ENCODE data around the gene CDH4.

Gene CDH4

DNA sequence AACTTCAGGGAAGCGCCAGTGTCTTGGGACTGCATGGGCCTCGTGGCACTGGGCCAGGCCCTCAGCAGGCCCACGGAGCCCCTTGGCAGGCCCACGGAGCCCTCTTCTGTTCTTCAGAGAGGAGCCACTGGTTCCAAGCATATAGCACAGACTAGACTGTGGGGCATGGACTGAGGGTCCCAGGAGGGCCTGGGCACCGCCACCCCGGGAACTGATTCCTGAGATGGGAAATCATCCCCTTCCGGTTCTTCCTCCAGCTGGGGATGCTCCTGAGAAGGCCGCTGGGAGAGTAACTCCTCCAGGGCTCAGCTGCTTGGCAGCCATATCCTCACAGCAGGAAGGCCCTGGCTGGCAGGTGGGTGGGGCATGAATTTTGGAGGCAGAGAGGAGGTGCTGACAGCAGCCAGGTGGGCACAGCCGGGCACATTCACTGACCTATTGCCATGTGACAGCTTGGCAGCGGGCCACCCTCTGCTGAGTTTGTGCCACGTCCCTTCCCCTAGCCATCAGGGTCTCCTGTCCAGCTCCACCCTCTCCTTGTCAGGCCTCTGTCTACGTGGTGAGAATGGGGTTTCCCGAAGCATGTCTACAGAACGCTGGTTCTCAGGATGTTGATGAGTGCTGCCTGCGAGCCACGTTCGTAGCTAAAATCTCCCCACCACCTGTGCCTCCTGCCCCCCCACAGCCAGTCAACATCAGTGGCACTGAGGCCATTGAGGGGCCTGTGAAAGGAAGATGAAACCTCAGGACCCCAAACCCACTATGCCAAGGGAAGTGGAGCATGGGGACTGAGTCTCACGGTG, 661.6 kb downstream of the CDH4 start:
- no peak for DNase-seq

DNA sequence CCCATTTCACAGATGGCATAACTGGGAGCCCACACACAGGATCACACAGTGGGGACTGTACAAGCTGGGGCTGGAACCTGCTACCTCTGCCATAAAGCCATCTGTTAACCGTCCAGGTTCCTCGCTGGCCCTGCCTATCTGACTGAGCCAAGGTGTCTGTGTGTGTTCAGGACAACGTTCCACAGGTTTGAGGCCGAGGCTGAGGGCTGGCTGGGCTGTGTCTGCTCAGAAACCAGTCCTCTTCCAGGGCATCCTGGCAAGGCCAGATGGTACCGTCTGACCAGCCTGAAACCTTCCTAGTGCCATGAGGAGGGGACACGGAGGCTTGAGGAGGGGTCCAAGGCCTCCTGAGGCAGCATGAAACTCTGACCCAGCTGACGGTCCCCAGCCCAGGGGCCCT, 663.0 kb downstream of the CDH4 start:
- DNase-seq, result no peak

DNA sequence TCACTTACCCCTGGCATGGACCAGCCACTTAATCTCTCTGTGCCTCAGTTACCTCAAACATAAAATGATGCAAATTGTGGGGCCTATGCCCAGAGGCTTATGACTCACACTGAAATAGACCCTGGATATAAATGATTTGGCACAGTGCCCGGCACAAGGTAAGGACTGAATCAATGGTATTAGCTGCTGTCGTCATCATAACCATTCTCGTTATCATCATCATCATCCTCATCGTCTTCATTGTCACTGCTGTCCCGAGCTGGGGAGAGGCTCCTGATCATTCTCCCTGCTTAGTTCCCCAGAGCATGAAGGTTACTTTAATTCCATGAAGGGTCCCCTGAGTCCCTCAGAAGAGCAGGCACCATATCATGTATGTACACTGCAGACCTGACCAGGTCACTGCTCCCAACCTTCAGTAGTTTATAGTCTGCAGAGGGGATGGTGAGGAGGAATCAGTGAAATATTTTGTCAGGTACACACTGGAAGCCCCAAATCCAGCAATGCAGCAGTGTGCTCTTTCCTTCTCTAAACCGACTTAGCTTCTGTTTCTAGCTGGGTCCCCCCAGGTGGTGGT, 664.3 kb downstream of the CDH4 start:
- DNase-seq, result no peak

DNA sequence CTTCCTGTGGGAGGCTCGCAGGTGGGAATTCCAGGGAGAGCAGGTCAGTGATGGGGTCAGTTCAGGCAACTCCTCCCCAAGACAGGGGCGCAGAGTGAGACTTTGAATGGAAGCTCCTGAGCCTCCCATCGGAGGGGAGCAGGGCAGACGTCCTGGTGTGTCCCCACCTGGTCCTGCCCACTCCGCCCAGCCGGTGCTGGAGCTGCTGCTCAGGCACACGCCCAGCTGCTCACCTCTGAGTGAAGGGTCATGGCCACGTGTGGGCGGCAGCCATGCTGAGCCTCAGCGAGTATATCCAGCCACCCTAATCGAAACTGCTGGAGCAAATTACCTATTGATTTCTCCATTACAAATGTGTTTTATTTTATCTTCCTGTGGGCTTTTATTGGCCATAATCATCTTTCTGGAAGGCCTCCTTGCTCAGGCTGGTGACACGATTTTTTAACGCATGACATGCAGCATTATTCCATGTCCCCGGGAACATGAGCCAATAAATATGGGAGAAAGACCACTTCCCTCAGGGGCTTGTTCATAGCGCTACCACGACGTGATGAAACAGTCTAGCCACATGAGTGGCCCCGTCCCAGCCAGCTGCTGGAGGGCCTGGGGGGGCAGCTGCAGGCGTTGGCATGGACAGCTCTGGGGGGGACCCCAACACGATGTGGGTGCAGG, 665.5 kb downstream of the CDH4 start:
- DNase-seq, result no peak

DNA sequence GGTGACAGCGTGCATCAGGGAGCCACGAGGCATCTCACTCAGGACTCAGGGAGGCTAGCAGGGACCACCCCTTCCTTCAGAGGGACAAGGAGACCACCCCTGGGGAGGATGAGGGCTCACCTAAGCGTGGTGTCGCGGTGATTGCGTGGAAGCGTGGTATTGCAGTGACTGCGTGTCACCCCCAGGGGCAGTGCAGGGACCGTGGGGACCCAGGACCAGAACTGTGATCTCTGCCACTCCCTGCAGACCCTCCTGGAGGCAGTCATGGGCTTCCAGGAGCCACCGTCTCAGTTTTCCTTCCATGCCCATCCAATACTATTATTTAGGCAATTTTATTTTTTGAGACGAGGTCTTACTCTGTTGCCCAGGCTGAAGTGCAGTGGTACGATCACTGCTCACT, 666.5 kb downstream of the CDH4 start:
- DNase-seq, result no peak

DNA sequence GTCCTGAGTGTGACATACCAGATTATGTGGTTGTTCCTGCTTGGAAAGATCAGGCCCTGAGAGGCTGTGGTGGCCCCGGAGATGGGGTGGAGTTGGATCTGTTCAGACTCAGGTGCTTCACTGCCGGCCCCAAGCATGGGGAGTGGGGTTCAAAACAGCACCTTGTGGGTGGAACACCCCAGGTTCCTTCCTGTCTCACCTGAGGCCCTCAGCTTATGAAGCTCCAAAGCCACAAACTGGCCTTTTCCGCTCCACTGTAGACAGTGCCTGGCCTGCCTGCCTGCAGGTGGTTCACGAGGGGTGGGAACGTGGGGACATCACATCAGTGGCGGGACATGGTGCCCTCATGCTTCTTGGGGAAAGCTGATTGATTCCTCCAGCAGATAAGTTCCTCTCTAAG, 667.2 kb downstream of the CDH4 start:
- no peak for DNase-seq

DNA sequence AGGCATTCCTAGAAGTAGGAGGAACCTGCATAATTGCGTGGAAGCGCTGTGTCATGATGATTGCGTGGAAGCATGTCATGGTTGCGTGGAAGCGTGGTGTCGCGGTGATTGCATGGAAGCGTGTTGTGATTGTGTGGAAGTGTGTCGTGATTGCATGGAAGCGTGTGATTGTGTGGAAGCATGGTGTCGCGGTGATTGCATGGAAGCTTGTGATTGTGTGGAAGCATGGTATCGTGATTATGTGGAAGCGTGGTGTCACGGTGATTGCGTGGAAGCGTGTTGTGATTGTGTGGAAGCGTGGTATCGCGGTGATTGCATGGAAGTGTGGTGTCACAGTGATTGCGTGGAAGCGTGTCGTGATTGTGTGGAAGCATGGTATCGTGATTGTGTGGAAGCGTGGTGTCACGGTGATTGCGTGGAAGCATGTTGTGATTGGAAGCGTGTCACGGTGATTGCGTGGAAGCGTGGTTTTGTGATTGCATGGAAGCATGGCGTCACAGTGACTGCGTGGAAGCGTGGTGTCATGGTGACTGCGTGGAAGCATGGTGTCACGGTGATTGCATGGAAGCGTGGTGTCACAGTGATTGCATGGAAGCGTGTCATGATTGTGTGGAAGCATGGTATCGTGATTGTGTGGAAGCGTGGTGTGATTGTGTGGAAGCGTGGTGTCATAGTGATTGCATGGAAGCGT, 667.8 kb downstream of the CDH4 start:
- DNase-seq, result no peak

DNA sequence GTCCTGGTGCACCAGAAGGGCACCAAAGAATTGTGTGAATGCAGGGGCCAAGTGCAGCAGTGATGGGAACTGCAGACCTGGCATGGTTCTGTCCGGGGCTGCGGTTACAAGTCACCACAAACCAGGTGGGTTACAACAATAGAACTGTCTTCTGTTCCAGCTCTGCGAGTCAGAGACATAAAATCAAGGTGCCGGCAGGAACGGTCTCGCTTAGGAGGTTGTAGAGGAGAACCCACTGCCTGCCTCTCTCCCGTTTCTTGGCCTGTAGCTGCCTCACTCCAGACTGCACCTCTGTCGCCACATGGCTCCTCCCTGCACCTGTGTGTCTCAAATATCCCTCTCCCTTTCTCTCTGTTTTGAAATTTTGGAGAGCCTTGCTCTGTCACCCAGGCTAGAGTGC, 670.4 kb downstream of the CDH4 start:
- DNase-seq, result no peak

DNA sequence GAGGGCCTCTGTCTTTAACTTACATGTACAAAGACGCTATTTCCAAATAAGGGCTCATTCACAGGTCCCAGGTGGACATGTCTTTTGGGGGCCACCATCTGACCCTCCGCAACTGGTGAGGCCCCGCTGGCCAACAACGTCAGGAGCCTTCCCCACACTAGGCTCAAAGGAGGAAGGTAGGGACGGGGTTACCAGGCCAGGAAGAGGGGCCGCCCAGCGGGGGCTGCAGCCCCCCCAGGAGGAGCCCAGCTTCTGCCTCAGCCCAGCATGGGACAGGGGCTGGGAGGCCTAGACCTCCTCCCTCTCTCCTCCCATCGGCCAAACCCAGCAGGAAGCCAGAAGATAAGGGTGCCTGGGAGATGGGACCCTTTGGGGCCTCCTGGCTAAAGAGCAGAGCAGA, 670.9 kb downstream of the CDH4 start:
- DNase-seq, result no peak

DNA sequence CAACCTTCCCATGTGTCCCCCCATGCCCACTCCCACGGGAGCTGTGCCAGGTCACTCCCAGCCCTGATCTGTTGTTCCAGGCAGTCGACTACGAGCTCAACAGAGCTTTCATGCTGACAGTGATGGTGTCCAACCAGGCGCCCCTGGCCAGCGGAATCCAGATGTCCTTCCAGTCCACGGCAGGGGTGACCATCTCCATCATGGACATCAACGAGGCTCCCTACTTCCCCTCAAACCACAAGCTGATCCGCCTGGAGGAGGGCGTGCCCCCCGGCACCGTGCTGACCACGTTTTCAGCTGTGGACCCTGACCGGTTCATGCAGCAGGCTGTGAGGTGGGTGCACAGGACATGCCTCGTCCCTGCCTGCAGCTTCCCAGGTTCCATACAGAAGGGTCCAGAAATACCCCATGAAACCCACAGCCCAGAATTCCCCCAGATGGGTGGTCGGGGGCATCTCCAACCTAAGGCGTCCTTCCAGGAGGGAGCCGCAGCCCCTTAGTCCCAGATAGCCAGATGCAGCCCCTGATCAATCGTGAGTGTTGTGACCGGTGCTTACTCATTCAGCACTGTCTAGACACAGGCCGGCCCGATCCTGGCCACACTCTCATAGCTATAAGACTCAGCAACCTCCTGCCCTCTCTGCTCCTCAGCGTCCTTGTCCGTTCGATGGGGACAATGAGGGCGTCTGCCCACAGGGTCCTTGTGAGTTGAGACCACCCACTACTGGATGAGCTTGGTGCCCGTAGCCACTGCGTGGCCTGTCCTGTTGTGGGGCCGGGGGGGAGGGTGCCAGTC, 671.5 kb downstream of the CDH4 start:
- DNase-seq, result no peak

DNA sequence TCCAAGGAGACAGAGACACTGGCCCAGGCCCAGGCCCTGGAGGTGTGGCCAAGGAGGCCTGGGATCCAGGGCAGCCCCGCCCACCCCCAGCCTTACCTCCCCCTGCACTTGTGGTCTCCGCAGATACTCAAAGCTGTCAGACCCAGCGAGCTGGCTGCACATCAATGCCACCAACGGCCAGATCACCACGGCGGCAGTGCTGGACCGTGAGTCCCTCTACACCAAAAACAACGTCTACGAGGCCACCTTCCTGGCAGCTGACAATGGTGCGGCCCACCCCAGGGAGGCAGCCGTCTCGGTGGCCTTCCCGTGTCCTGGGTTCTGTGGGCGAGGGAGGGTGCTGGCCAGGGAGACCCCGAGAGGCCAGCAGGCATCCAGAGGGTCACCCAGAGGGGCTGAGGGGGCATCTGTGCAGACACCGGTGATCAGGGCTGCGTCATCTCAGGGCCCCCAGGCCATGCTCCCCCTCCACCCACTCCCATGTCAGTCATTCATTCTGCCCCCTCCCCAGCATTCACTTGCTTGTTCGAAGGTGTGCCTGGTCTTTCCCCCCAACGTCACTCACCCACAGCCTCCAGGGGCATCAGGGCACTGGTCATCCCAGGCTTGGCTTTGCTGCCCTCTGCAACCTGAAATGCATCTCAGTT, 672.3 kb downstream of the CDH4 start:
- no peak for DNase-seq

DNA sequence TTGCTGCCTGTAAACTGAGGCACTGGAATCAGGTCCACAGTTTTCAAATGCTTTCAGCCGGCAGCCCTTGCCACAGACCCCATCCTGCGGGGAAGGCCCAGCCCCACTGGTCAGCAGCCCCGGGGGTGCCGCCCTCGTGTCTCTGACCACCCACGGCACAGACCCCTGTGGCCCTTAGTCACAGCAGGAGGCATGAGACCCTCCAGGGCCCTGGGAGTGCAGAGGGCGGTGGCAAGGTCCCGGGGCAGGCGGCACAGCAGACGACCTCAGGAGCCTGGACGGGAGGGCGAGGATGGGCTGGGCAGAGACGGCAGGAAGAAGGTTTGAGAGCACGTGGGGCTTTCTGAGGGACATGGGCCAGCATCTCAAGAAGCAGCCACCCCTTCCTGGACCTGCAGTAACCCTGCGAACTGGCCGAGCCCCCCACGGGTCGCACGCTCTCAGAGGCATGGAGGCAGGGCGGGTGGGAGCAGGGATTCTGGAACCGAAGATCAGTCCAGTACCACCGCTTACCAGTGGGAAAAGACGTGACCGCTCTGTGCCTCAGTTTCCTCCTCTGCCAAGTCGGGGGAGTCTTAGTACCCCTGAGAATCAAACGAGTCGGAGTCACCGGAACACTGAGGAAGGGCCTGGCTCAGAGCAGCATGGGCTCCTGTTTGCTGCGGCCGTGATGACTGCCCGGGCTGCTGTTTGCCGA, 672.9 kb downstream of the CDH4 start:
- DNase-seq, result no peak

DNA sequence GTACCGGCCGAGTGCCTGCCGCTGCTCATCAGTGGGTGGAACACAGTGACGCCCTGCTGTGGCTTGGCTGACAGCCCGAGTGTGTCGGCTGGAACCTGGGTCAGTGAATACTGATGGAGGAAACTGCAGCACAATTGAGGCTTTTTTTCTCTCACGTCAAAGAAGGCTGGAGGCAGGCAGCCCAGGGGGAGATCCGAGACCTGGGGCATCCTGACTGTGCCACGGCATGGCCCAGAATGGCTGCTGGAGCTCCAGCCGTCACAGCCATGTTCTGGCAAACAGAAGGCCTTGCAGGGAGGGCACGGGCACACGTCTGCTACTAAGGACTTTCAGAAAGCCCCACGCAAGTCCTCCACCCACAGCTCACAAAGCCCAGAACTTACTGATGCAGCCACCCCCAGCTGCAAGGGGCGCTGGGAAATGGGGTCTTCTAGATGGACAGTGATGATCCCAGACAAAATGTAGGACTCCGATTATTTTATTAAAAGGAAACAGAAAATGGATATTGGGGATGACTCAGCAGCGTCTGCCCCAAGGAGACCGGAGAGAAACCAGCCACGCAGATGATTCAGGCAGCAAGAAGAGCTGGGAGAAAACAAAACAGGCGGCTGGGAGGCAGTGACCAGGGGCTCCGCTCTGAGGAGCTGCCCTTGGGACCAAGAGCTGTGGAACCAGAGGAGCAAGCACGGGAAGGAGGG, 673.6 kb downstream of the CDH4 start:
- no peak for DNase-seq

DNA sequence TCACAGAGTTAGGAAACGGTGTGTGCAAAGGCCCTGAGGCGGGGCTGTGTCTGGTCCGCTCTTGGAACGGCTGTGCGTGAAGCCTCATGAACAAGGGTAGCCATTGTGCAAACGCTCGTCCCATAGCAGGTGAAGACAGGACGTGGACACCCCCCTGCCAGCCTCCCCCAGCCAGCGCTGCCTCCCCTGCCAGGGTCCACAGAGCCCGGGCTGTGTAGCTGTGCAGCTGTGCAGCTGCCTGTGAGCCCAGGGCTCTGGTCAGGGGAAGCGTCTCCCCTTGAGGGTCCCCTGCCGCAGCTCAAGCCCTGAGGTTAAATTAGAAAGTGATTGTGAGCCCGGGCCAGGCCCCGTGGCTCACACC, 674.2 kb downstream of the CDH4 start:
- DNase-seq, result no peak

DNA sequence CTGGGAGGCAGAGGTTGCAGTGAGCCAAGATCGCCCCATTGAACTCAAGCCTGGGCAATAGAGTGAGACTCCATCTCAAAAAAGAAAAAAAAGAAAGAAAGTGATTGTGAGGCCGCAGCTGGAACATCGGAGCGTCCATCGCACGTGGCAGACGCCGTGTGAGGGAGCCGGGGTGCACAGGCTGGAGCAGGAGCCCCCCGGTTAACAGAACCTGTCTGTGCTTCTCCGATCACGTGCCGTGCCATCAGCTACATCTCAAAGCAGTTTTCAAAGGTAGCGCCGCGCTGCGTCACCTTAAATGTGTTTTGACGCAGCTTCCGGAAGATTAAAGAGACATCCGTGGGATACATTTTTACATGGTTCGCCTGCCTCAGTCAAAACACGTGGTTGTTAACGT, 674.7 kb downstream of the CDH4 start:
- DNase-seq, result no peak

DNA sequence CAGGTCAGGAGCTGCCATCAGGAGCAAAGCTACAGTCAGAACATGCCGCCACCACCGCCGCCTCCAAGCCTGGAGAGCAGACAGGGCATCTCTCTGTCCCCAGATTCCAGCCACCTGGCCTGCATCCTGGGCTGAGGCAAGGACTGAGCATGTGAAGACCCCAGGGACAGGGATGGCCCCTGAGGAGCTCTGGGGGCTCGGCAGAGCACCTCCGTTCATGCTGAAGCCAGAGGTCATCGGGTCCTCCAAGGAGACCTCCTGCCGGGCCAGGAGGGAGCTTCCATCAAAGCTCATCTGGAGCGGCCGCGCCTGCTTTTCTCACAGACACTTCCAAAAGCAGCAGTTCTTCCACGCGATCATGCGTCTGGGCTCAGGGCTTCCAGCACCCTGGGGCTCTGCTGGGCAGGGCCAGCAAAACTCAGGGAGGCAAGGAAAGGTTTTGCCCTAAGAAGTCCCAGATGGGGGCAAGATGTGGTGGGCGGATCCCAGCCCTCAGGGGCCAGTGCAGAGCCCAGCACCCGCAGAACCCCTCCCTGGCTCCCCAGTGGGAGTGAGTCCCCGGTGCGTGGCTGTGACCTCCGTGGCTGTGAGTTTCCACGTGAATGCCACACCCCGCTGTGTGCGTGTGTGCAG, 675.2 kb downstream of the CDH4 start:
- no peak for DNase-seq

DNA sequence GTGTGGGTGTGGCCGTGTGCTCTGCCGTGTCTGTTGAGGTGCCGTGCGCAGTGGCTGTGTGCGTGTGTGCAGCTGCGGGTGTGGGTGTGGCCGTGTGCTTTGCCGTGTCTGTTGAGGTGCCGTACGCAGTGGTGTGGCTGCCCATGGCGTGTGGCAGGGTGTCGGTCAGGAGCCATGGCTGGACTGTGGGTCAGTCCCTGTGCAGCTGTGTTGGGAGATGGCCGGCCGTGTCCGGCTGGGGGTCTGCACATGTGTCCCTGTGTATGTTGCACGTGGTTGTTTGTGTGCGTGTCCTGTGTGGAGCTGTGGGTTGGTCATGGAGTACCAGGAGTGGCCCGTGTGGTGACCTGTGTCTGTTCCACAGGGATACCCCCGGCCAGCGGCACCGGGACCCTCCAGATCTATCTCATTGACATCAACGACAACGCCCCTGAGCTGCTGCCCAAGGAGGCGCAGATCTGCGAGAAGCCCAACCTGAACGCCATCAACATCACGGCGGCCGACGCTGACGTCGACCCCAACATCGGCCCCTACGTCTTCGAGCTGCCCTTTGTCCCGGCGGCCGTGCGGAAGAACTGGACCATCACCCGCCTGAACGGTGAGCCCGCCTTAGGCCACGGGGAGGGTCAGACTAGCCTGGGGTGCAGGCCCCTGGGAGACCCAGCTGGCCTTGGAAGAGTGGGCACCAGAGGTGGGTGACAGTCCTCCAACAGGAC, 675.9 kb downstream of the CDH4 start:
- DNase-seq, result no peak

DNA sequence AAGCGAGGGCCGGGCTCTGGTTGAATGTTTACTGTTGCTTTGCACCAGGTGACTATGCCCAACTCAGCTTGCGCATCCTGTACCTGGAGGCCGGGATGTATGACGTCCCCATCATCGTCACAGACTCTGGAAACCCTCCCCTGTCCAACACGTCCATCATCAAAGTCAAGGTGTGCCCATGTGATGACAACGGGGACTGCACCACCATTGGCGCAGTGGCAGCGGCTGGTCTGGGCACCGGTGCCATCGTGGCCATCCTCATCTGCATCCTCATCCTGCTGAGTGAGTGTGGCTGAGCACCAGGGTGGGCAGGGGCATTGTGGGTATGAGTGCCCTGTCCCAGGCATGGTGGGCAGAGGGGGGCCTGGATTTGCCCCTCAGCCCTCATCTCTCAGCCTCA, 677.5 kb downstream of the CDH4 start:
- DNase-seq, result no peak

DNA sequence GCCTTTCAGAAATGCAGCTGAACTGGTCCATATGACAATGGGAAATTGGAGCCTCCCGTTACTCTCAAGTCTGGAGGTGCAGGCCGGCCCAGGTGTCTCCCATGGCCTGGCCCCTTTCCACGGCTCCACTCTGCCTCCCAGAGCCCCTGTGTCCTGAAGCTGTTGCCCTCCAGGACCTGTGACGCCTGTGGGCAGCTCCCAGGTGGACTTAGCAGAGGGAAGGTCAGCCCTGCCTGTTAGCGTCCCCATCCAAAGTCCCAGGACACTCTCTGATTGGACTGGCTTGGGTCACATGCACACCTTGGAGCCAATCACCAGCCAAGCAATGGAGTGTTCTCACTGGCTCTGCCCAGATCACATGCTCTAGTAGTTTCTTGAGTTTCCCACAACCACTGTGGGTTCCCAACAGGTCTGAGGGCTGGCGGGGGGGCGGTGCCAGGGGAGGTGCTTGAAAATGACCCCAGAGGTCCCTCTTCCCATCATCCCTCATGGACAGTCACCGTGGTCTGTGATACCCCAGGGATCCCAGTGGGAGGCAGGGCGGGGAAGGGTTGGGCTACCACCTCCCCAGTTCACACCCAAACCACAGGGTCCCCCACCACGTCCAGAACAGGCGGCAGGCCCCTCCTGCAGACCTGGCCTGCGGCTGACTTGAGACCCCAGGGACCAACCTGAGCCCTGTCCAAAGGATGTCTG, 678.1 kb downstream of the CDH4 start:
- no peak for DNase-seq
